HG03439 (cell line): ENCODE results near the gene MET.
"Not testable (repeated sequence)": the region's sequence is repeated elsewhere in the genome, so short reads cannot be mapped to it uniquely, and the experiment has no call there.

Experiments
- ATAC-seq: cut with Tn5 transposase; IDR thresholded peaks from one replicate; pipeline ENCODE4 v1.9.1; 2021; ENCODE audit warnings: mild to moderate bottlenecking, moderate library complexity; ENCODE audit not compliant: unreplicated experiment

The MET gene

DNA sequence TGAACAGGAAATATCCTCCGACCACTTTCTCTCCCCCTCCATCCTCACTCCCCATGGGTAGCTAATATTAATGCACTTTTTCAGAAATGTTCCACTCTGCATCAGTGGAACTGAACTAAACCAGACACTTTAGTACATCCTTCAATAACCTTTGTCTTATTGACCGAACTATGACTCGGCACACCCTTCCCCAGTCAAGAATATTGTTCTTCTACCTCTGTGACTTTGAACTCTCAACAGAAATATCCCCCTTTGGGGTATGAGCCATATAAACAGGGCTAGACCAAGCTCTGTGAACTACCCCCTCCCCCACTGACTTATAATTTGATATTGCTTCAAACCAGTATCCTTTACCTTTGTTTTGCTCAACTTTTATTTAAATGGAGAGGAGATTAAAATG is 132.5 kb downstream of the MET start:
- ATAC-seq, result no peak

- ATAC-seq, result no peak
These were observed 133.1 kb downstream of the MET start for GRCh38 chr7:116805100-116805544.

DNA sequence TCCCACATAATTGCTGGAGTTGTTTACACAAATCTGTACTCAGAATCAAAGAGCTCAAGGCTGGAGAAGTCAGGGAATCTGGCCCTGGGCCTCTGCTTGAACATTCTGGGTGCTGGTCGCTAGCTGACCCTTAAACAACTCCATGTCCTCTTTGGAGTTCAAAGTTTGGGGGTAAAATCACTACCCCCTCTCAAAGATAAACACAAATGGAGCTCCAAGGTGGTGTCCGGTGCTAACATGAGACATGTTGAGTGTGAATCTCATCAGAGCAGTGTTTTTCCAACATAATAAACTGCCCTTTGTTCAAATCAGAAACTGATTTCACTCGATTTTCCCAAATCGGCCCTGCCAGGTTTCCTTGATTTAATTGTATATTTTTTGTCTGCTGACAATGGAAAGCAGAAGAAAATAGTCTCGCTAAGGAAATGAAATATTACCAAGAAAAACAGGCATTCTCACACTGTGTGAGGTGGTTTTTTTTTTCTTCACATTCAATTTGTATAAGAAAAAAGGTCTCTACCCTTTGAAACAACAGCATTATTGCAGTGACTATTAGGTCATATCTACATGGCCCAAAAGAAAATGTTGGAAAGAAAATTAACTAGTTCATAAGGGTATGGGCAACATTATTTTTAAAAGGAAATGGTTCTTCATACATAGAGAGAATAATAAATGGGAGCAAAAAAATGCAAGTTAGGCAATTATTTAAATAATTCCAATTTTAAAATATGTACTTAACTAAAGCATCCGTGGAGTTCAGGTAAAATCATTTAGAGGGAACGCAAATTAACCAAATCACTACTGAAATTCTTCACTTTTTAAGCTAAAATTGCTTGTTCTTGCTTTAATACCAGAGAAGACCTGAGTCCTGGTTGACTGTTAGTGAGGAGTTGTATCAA is 134.3 kb downstream of the MET start:
- no peak for ATAC-seq

DNA sequence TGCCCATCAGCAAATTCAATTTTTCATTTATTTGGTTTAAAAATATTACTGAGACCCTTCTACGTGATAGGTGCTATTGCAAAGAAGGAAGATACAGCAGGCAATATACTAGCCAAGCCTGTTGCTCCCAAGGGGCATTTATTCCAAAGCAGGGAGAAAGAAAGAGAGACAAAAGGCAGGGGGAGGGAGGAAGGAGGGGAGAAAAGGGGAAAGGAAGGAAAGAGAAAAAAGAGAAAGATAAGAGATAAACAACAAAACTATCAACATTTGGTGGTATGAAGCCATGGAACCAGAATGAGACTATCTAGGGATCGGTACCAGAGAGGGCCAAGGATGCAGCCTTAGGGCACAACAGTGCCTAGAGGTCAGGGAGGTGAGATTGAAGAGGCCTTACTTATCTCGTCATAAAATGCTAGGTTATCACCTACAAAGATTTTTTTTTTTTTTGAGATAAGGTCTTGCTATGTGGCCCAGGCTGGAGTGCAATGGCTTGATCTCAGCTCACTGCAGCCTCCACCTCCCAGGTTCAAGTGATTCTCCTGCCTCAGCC is 135.1 kb downstream of the MET start:
- ATAC-seq, result no peak

GRCh38 chr7:116809636-116810266 is 137.8 kb downstream of the MET start:
- ATAC-seq, result peak; percentile 77

GRCh38 chr7:116810267-116811116 is 138.5 kb downstream of the MET start:
- ATAC-seq, result no peak

DNA sequence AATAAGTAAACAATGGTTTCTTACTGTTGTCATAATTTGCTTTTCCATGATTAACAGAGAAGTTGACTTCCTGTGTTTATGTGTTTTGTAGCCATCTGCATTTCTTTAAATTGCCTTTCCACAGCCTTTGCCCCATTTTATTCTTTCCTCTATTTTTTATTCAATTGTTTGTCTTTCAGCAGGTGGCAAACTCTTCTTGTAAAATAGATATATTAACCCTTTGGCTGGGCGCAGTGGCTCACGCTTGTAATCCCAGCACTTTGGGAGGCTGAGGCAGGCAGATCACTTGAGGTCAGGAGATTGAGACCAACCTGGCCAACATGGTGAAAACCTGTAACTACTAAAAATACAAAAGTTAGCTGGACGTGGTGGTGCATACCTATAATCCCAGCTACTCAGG is 139.8 kb downstream of the MET start:
- no peak for ATAC-seq

- ATAC-seq, result no peak
These were observed 140.9 kb downstream of the MET start for GRCh38 chr7:116812860-116813259.

DNA sequence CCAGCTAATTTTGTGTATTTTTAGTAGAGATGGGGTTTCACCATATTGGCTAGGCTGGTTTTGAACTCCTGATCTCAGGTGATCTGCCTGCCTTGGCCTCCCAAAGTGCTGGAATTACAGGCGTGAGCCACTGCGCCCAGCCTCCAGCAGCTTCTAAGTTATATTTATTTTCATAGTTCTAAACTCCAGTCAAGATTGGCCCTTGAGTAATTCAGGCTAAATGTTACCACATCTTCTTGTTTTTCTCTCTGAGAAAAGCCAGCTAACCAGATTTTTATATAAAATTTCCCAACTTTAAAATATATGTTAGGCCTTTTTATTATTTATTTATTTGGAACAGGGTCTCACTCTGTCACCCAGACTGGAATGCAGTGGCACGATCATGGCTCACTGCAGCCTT is 141.4 kb downstream of the MET start:
- ATAC-seq, result not testable (repeated sequence)

GRCh38 chr7:116815041-116815440 is 143.0 kb downstream of the MET start:
- no peak for ATAC-seq

GRCh38 chr7:116820149-116820548 is 148.2 kb downstream of the MET start:
- ATAC-seq, result no peak

GRCh38 chr7:116821647-116822046 is 149.7 kb downstream of the MET start:
- not testable (repeated sequence) for ATAC-seq

DNA sequence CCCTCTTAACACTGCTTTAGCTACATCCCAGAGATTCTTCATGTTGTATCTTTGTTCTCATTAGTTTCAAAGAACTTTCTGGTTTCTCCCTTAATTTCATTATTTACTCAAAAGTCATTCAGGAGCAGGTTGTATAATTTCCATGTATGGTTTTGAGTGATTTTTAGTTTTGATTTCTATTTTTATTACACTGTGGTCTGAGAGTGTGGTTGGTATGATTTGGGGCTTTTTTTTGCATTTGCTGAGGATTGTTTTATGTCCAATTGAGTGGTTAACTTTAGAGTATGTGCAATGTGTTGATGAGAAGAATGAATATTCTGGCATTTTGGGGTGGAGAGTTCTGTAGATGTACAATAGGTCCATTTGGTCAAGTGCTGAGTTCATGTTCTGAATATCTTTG is 152.5 kb downstream of the MET start:
- no peak for ATAC-seq

DNA sequence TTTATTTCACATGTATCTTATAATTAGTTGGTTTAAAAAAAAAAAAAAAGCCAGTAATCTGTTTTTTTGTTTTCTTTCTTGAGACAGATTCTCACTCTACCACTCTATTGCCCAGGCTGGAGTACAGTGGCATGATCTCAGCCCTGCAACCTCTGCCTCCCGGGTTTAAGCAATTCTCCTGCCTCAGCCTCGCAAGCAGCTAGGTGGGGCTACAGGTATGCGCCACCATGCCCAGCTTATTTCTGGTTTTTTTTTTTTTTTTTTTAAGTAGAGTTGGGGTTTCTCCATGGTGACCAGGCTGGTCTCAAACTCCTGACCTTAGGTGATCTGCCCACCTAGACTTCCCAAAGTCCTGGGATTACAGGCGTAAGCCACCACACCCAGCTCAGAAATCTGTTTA is 156.3 kb downstream of the MET start:
- ATAC-seq, result no peak

DNA sequence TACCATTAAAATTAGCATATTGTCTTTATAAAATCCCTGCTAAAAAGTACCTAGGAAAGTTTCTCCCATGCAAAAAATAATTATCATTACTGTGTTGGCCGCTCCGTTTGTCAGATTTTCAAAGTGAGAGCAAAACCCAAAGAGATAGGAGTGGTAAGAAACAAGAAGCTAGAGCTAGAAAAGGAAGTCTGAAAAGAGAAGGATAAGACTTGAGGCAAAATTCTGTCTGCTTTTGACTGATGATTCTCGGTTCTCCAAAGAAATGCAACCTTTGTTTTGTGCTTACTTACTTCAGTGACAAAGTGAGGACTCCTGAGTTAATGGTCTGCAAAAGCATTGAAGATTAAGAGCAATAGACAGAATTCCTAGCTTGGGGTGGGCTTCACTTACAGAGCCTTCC is 157.0 kb downstream of the MET start:
- ATAC-seq, result no peak

GRCh38 chr7:116829493-116829892 is 157.5 kb downstream of the MET start:
- no peak for ATAC-seq

GRCh38 chr7:116832692-116833091 is 160.7 kb downstream of the MET start:
- no peak for ATAC-seq

- no peak for ATAC-seq
These were observed 163.0 kb downstream of the MET start for GRCh38 chr7:116834815-116835504.

GRCh38 chr7:116836048-116836447 is 164.1 kb downstream of the MET start:
- no peak for ATAC-seq

GRCh38 chr7:116836911-116837310 is 164.9 kb downstream of the MET start:
- ATAC-seq, result no peak
